GM20000 (cell line): Measurements from ENCODE around the gene SP2.

Experiments used
- DNase-seq: peaks from one replicate; pipeline ENCODE4 v3.0.0; 2012; ENCODE audit warnings: low spot score
- TF ChIP-seq, protein P1 (sequence below): IDR thresholded peaks from 2 replicates; pipeline ENCODE4 v1.5.1; 2012; ENCODE audit warnings: mild to moderate bottlenecking, control low read depth; ENCODE audit errors: extremely low read depth, missing control alignments

The SP2 gene

GRCh38 chr17:47956791-47957590 is 61.0 kb downstream of the SP2 start:
- no peak for DNase-seq
- TF ChIP-seq, protein P1, sequence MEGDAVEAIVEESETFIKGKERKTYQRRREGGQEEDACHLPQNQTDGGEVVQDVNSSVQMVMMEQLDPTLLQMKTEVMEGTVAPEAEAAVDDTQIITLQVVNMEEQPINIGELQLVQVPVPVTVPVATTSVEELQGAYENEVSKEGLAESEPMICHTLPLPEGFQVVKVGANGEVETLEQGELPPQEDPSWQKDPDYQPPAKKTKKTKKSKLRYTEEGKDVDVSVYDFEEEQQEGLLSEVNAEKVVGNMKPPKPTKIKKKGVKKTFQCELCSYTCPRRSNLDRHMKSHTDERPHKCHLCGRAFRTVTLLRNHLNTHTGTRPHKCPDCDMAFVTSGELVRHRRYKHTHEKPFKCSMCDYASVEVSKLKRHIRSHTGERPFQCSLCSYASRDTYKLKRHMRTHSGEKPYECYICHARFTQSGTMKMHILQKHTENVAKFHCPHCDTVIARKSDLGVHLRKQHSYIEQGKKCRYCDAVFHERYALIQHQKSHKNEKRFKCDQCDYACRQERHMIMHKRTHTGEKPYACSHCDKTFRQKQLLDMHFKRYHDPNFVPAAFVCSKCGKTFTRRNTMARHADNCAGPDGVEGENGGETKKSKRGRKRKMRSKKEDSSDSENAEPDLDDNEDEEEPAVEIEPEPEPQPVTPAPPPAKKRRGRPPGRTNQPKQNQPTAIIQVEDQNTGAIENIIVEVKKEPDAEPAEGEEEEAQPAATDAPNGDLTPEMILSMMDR, result no peak

DNA sequence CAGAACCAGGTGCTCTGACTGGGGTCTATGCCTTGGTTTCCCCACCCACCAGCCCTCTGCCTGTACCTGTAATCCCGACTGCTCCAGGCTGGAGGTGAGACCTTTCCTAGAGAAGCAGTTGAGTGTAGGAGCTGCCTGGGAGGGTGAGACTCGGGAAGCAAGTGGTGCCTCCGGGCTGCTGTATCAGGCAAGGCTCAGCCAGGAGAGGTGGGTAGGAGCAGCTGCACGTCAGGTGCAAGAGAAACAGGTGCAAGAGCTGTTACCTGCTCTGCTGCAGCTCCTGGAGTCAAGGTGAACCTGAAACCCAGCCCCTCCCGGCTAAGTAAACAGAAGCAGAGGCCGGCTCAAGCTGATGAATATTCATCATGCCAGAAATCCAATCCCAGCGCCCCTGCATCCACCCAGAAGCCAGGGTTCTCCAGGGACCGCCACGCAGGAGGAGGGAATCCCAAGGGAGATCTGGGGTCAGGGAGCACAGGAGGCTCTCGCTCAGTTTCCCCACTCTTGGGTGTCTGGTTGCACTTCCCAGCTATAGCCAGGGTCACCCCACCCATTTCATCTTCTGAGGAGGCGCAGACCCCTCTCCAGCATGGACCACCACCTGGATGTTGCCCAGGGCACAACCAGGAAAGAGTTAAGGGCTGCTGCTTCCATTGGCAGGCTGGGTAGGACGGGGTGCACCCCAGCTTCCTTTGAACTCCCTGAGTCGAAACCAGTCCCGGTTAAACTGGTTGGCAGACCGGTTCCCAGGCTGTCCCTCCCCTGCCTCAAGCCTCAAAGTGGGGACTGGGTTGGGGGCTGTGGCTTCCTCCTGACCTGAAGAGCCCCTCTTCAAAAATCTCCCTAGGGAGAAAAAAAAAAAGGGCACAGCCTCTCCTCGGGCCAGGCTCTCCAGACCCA is 61.8 kb downstream of the SP2 start, which contains the start of gene PRR15L:
Gene PRR15L (minus strand): TSS at position 293 of the 900 bp plus-strand sequence. CDS start 4,649 bp downstream, outside the sequence.
- TF ChIP-seq, protein P1, result no peak
- no peak for DNase-seq

- no peak for DNase-seq
- TF ChIP-seq, protein P1, result no peak
Measured at GRCh38 chr17:47959825-47960655, 64.0 kb downstream of the SP2 start.

DNA sequence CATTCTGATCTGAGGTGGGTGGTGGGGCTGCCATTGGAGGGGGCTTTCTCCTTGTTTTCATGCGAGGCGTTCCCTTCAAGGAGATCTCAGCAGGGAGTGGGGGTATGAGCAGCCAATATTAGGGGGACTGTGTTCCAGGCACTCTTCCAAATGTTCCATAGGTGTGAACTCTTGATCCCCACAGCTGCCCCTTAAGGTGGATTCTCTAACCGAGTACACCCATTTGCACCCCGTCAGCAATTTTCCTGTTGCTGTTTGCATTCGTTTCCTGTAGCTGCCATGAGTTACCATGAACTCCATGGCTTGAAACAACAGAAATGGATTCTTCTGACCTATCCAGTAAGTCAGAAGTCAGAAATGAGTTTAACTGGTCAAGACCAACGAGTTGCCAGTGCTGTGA is 65.4 kb downstream of the SP2 start:
- no peak for DNase-seq
- TF ChIP-seq, protein P1, result no peak

DNA sequence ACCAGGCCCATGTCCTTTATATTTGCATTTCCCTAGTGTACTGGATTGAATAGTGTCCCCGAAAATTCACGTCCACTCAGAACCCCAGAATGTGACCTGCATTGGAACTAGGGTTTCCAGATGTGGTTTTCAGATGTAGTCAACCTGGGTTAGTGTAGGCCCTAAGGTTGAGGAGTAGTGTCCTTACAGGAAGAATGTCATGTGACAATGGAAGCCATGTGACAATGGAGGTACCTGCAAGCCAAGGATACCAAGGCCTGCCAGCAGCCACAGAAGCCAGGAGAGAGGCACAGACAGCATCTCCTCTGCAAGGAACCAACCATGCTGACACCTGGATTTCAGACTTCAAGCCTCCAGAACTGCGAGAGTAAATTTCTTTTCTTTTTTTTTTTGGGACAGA is 66.9 kb downstream of the SP2 start:
- TF ChIP-seq, protein P1, result no peak
- DNase-seq, result no peak

DNA sequence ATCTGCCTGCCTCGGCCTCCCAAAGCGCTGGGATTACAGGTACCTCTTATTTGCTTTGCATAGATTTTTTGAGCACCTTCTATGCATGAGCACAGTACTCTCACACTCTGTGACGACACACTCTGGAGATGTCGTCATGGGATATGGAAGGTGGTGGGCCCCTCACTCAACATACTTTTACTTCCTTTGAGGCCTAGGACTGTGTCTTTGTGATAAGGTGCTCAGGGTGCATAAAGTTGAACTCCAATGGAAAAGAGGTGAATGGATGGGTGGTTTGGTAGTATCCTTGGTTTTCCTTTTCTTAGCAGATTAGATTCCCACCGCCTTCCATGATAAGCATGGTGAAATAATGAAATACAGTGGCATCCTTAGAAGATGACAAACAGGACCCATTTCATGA is 68.8 kb downstream of the SP2 start:
- DNase-seq, result no peak
- TF ChIP-seq, protein P1, result no peak
